Measurements from ENCODE around the gene NBAS.

The NBAS gene

GRCh38 chr2:15560988-15561573 is at the start of gene NBAS:
Gene NBAS, minus strand, starts transcription at chr2:15561334. Its CDS starts 30 bp downstream, at chr2:15561304.
- peak; percentile 84 for DNase-seq

DNA sequence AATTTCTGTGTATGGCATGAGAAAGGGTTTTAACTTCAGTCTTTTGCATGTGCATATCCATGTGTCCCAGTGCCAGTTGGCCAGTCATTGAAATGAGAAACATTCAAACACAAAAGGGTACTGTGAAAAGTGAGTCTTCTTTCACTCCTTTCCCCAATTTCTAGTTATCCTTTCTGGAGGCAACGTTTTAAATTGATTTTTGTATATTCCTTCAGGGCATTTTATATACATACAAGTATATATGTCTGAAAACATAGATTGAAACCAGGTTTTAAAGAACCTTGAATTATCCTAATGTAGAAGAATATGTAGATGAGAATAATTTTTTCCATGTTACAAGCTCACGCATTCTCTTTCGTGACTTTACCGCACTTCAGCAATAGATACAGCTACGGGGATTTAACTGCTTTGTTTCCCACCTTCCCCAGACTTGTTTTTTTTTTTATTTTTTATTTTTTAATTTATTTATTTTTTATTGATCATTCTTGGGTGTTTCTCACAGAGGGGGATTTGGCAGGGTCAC is 49.4 kb upstream of the NBAS start:
- no peak for DNase-seq

DNA sequence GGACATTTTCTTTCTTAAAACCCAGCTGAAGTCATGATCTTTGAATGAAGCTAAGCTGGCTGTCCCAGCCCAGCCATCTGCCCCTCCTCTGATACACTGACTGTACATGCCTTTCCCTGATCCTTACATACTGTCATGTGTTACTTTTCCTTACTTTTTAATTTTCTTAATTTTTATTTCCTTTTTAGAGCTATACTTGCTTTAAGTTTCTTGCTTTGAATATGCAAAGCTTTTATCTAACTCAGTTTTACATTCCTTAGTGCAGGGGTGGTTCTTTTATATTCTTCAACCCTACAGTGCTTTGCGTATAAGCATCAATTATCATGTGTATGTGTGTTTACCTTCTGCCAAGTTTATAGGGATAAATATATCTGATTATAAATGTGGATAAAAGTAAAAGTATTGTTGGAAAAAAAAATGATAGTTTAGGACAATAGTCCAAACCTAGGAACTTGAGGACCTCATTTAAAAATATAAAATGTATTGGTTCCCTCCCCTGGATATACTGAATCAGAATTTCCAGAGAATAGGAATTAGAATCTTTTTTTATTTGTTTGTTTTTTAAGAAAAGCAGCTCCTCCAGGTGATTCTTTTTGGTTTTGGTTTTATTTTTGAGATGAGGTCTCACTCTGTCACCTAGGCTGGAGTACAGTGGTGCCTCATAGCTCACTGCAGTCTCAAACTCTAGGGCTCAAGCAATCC is 48.4 kb upstream of the NBAS start:
- no peak for DNase-seq

GRCh38 chr2:15608392-15608761 is 47.2 kb upstream of the NBAS start:
- no peak for DNase-seq

DNA sequence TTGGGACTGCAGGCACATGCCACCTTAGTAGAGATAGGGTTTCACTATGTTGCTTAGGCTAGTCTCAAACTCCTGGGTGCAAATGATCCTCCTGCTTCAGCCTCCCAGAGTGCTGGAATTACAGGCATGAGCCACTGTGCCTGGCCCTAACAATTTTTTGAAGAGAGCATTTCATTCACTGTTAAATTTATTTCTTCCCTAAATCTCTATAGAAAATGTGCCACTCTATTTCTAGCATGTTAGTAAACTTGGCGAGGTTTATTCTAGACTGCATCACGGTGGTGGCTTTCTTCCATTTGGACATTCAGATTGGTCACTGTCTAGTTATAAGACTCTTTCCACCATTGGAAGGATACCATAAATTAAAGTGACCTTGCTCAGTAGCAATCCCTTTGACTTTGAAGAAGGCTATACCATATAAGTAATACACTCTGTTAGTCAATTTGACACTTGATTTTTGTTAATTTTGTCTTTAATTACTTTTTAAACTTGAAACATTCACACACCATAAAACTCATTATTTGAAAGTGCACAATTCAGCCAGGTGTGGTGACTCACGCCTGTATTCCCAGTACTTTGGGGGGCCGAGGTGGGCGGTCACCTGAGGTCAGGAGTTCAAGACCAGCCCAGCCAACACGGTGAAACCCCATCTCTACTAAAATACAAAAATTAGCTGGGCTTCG is 46.7 kb upstream of the NBAS start:
- DNase-seq = no peak

DNA sequence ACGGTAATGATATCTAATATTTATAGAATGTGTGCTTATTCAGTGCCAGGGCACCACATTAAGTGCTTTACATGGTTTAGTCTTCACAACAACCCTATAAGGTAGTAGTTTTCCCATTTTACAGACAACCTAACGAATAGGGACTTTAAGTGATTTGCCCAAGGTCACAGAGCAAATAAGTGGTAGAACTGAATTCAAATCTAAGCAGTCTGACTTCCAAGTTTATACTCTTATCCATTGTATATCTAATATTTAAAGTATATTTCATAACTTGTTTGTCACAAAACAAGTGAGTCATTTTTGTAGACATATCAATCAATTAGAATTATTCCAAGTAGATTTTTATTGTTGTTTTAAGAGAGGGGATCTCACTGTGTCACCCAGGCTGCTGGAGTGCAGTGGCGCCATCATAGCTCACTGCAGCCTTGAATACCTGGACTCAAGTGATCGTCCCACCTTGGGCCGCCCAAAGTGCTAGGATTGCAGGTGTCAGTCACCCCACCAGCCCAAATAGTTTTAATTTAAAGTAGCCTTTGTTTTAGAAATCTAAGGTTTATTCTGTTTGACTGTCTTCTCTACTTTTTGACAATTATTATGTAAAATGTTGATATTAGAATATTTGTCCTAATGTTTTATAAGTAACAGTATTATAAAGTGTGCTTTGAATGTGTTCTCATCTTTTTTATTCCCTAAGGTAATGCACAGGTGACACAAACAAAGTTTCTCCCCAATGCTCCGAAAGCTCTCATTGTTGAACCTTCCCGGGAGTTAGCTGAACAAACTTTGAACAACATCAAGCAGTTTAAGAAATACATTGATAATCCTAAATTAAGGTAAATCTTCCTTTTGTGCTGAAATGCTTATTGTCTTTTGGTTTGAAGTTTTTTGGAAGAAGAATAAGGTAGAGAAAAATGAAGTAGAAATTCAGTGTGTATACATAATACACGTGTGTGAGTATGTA is 45.6 kb upstream of the NBAS start:
- no peak for DNase-seq

DNA sequence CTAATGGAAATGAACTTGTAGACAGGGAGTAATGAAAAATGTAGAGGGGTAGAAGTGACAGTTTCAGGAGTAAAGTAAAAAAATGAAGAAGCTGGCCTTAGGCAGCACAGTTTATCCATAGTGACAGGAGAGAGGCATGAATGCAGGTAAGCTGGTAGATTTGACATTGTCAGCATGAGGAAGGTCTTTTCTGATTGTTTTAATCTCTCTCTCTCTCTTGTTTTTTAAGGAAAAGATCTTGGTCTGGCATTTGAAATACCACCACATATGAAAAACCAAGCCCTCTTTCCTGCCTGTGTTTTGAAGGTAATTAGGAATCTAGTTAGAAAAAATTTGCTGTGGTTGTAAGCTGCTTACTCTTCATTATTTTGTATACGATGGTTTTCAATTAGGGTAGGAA is 44.6 kb upstream of the NBAS start:
- no peak for DNase-seq

DNA sequence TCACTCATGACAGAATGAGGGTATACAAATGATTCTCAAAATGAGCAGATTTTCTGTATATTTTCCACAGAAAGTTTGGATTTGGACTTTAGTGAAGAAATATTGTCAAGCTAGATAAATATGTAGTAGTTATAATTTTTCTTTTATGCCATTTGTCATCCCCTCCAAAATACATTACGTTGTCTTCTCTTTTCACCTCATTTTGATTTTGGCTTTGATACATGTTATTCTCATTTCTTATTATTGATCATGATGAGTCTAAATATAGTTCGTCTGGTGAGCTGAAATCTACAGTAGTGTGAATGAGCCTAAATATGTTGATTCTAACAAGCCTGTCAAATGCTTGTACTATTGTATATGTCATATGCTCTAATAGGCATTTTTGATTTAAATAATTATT is 42.8 kb upstream of the NBAS start:
- no peak for DNase-seq

- DNase-seq = no peak
Measured at GRCh38 chr2:15603044-15603765, 42.1 kb upstream of the NBAS start.

DNA sequence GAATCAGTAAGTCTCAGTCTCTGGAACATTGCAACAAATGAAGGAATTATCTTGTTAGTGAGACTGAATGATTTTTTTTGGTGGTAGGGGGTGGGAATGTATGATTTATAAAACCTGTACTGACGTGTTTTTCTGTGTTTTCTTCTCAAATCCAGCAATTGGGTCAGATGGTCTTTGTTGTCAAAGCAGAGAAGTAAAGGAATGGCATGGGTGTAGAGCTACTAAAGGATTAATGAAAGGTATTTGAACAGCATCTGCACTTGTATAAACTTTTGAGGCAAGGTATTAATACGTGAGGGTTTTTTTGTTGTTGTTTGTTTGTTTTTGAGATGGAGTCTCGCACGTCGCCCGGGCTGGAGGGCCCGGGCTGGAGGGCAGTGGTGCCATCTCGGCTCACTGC is 41.3 kb upstream of the NBAS start:
- DNase-seq = no peak

DNA sequence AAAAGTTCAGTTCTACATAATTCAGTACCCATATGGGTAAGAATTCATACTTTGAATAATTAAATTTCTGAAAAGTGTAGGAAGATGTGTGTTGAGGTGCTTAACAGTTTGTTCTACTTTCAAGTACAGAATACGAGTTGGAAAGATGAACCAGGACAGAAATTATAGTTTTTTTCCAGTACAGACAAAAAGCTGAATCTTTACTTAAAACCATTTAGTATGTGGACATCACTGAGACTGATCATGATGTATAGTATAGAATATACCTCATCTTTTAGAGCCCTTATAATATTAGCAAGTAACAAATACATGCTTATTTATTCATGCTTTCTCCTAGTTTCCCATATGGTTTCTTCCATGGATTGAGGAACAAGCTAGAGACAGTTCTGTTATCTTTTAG is 40.5 kb upstream of the NBAS start:
- no peak for DNase-seq

- DNase-seq = no peak
Measured at GRCh38 chr2:15599994-15600393, 38.9 kb upstream of the NBAS start.

GRCh38 chr2:15596968-15597367 is 35.8 kb upstream of the NBAS start:
- no peak for DNase-seq

- DNase-seq = no peak
Measured at GRCh38 chr2:15596350-15596749, 35.2 kb upstream of the NBAS start.

- DNase-seq = no peak
Measured at GRCh38 chr2:15595936-15596335, 34.8 kb upstream of the NBAS start.

GRCh38 chr2:15595342-15595905 is 34.3 kb upstream of the NBAS start:
- DNase-seq = no peak

GRCh38 chr2:15594291-15595256 is 33.4 kb upstream of the NBAS start:
- no peak for DNase-seq

DNA sequence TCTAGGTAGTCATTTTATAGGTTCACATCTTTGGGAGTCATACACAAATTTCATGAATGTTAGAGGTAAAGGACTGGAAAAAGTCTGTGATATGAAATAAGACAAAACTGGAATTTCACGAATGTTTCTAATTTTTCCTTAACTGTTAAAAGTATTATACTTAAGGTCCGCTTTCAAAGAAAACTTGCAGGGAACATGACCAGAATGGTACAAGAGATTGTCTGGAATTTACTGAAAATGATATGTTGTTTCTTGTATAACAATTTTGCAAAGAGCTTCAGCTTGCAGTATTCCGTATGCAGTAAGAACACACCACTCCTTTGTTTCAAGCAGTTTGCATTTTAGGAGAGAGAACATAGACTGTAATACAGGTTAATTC is 32.2 kb upstream of the NBAS start:
- no peak for DNase-seq

- DNase-seq = peak; percentile 89
Measured at GRCh38 chr2:15591692-15592463, 30.7 kb upstream of the NBAS start, which contains the start of gene DDX1. Gene DDX1, plus strand, starts transcription at chr2:15591868. Its CDS starts 66 bp downstream, at chr2:15591934.

DNA sequence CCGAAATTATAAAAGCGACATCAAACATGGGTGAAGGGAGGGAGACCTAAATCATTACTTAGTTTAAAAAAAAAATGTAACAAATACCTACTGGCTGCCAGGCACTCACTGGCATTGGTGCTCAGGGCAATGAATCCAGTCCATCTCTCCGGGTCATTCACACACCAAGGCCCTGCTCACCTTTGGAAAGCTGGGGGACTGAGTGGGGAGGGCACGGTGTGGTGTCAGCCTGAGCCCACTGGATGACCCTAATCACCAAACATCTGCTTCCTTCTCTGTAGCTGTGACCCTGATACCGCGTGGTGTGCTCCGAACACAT is 30.2 kb upstream of the NBAS start:
- DNase-seq = no peak

Data from CD4-positive, alpha-beta T cell treated with Interleukin-12 subunit alpha and Interleukin-12 subunit beta, for 1 hour (primary cell).